Dermis microvascular lymphatic vessel endothelial cell (primary cell): ENCODE results near the gene TPRN. TPM values are rescaled to one million over a fixed set of nuclear protein-coding genes. Genes with fewer than 3 reads are reported as not detected.
A peak's percentile ranks its signal among the peaks of the same experiment; 100 is the strongest.

ENCODE experiments used
- DNase-seq, 2 donors: peaks; one replicate each; pipeline versions ENCODE4 v3.0.0 to v3.0.0-alpha.2; 2010; ENCODE audit warnings: low read depth in 2 of 2
- total RNA-seq: library from RNA; depleted of rRNA; stranded (reverse); fragments of >200 nt; gene quantifications from 2 replicates; pipeline ENCODE4 v1.2.1, GENCODE V29; 2014

TPRN gene
- total RNA-seq, 1 donor from 2014 or later: 3.3 TPM

GRCh38 chr9:137161558-137162486 lies 38.7 kb downstream of the TPRN start:
- no peak for DNase-seq

GRCh38 chr9:137160716-137161557 lies 39.6 kb downstream of the TPRN start:
- no peak for DNase-seq

- DNase-seq: no peak
Observed at GRCh38 chr9:137160054-137160425, 40.5 kb downstream of the TPRN start.

- no peak for DNase-seq
Observed at GRCh38 chr9:137159105-137160053, 41.2 kb downstream of the TPRN start.

- no peak for DNase-seq
Observed at GRCh38 chr9:137158625-137159024, 41.9 kb downstream of the TPRN start.

GRCh38 chr9:137157618-137158415 lies 42.7 kb downstream of the TPRN start:
- no peak for DNase-seq

- DNase-seq: peak in 1 of 2 donors; percentile 47
Observed at GRCh38 chr9:137156567-137157375, 43.8 kb downstream of the TPRN start.

- no peak for DNase-seq
Observed at GRCh38 chr9:137152844-137153405, 47.6 kb downstream of the TPRN start.

- DNase-seq: peak in 1 of 2 donors; percentile 72
Observed at GRCh38 chr9:137150617-137151457, 49.7 kb downstream of the TPRN start.

GRCh38 chr9:137149942-137150616 lies 50.5 kb downstream of the TPRN start:
- DNase-seq: no peak

- no peak for DNase-seq
Observed at GRCh38 chr9:137149363-137149762, 51.2 kb downstream of the TPRN start.

- DNase-seq: no peak
Observed at GRCh38 chr9:137148661-137149060, 51.9 kb downstream of the TPRN start.

- DNase-seq: no peak
Observed at GRCh38 chr9:137148242-137148641, 52.3 kb downstream of the TPRN start.

GRCh38 chr9:137147793-137148160 lies 52.8 kb downstream of the TPRN start:
- no peak for DNase-seq

GRCh38 chr9:137147091-137147792 lies 53.3 kb downstream of the TPRN start:
- no peak for DNase-seq

GRCh38 chr9:137146527-137146918 lies 54.0 kb downstream of the TPRN start:
- no peak for DNase-seq
